Astrocyte (in vitro differentiated cells and primary cell): Measurements from ENCODE around the gene TENT4A. TPM values are rescaled to one million over a fixed set of nuclear protein-coding genes. Genes with fewer than 3 reads are reported as not detected.
"Not testable (repeated sequence)": the region's sequence is repeated elsewhere in the genome, so short reads cannot be mapped to it uniquely, and the experiment has no call there.

Experiments
- DNase-seq: peaks from one replicate; pipeline ENCODE4 v3.0.0-alpha.2; 2010; ENCODE audit warnings: low read depth
- FAIRE-seq: peaks from 2 replicates; lab custom pipeline; 2011; peaks lifted over from hg19 to GRCh38; lab: Jason Lieb, UNC
- H2AFZ ChIP-seq: 2 replicates; pipeline ENCODE4 v1.6.0; 2012; ENCODE audit warnings: low read depth, low read length, inconsistent platforms
- H3K27ac ChIP-seq: 2 replicates; pipeline ENCODE4 v1.5.1; 2011; ENCODE audit warnings: low read depth, low read length, inconsistent platforms
- H3K27me3 ChIP-seq: 2 replicates; pipeline ENCODE4 v1.6.0; 2011; ENCODE audit warnings: low read length, inconsistent platforms; ENCODE audit not compliant: insufficient read depth
- H3K36me3 ChIP-seq: 2 replicates; pipeline ENCODE4 v1.5.1; 2011; ENCODE audit warnings: low read length, inconsistent platforms; ENCODE audit not compliant: insufficient read depth
- H3K4me1 ChIP-seq: 2 replicates; pipeline ENCODE4 v1.5.1; 2011; ENCODE audit warnings: low read length, inconsistent platforms; ENCODE audit not compliant: insufficient read depth
- H3K4me2 ChIP-seq: 2 replicates; pipeline ENCODE4 v1.6.0; 2012; ENCODE audit warnings: low read length, inconsistent platforms
- H3K4me3 ChIP-seq: 2 replicates; pipeline ENCODE4 v1.5.1; 2011; ENCODE audit warnings: low read depth, mild to moderate bottlenecking, low read length, inconsistent platforms; ENCODE audit not compliant: insufficient read depth
- H3K79me2 ChIP-seq: 2 replicates; pipeline ENCODE4 v1.6.0; 2012; ENCODE audit warnings: mild to moderate bottlenecking, low read length, inconsistent platforms; ENCODE audit not compliant: insufficient read depth
- H3K9ac ChIP-seq: 2 replicates; pipeline ENCODE4 v1.6.0; 2012; ENCODE audit warnings: mild to moderate bottlenecking, low read length, inconsistent platforms
- H3K9me3 ChIP-seq: 2 replicates; pipeline ENCODE4 v1.5.1; 2012; ENCODE audit warnings: low read depth, mild to moderate bottlenecking, low read length, inconsistent platforms; ENCODE audit not compliant: insufficient read depth
- H4K20me1 ChIP-seq: 2 replicates; pipeline ENCODE4 v1.6.0; 2012; ENCODE audit warnings: low read length, inconsistent platforms; ENCODE audit not compliant: insufficient read depth
- H3K27ac Mint-ChIP-seq: one replicate; pipeline ENCODE4 v1.8.0; 2021; ENCODE audit warnings: mild to moderate bottlenecking, mixed read lengths; ENCODE audit not compliant: unreplicated experiment
- H3K27me3 Mint-ChIP-seq: one replicate; pipeline ENCODE4 v1.8.0; 2021; ENCODE audit warnings: low read depth, mixed read lengths; ENCODE audit not compliant: unreplicated experiment
- H3K36me3 Mint-ChIP-seq: one replicate; pipeline ENCODE4 v1.8.0; 2021; ENCODE audit warnings: low read depth, mixed read lengths; ENCODE audit not compliant: unreplicated experiment
- H3K4me1 Mint-ChIP-seq: one replicate; pipeline ENCODE4 v1.8.0; 2021; ENCODE audit warnings: low read depth, mixed read lengths; ENCODE audit not compliant: unreplicated experiment
- H3K4me3 Mint-ChIP-seq: one replicate; pipeline ENCODE4 v1.8.0; 2021; ENCODE audit warnings: mild to moderate bottlenecking, moderate library complexity, mixed read lengths; ENCODE audit not compliant: unreplicated experiment
- H3K9me3 Mint-ChIP-seq: one replicate; pipeline ENCODE4 v1.8.0; 2021; ENCODE audit warnings: mild to moderate bottlenecking, mixed read lengths; ENCODE audit not compliant: unreplicated experiment
- EZH2 ChIP-seq: IDR thresholded peaks from 2 replicates; pipeline ENCODE4 v1.6.1; 2012; ENCODE audit warnings: mild to moderate bottlenecking, low read length, inconsistent platforms; ENCODE audit not compliant: insufficient read depth
- total RNA-seq: library from RNA; stranded (reverse); gene quantifications from 2 replicates; pipeline ENCODE4 v1.2.1, GENCODE V29; 2021
- TF ChIP-seq, protein P1 (sequence below): IDR thresholded peaks from 2 replicates; pipeline ENCODE4 v1.5.1; 2011; ENCODE audit warnings: low read depth, mild to moderate bottlenecking, inconsistent platforms, low read length, moderate library complexity; ENCODE audit not compliant: insufficient read depth

Gene TENT4A
- total RNA-seq, 1 donor from 2014 or later, result 18.8 TPM

DNA sequence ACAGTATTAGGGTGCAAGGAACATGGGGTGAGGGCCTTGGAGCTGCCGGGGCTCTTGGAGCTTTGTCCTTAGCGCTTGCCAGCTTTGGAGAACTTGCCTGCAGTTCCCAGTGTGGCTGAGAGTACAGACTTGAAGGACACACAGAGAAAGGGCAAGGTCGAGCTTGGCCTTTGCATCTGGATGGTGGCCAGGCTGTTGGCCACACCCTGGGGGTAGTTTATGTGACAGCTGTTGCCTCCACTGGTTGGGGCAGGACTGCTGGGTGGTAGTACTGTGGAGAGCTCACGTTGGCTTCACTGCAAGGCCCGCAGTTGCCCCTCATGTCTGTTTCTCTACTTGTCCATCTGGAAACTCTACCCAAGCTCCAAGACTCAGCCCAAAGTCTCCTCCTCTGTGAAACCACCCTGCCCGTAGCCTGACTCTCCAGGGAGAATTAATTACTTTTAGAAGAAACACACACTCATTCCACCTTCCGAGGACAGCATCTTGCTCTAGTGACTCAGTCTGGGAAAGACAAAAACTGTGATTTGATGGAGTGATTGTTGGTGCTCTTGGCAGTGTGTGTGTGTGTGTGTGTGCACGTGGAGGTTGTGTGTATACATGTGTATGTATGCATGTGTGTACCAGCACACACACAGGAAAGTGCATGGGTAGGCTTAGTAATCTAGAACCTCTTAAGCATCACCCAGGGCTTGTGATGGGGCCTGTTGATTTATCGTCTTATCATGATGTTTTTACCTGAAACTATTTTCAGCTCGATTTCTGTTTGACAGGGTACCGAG is 57.8 kb downstream of the TENT4A start:
- Histone ChIP-seq H3K36me3 (no peaks in the 10 kb centered on the region), H3K4me2 (no peak overlapping the region), H2AFZ (no peak overlapping the region), H3K4me1 (peaks cover 7% of the 10 kb centered on the region), H3K9me3 (no peaks in the 10 kb centered on the region), H3K27me3 (no peaks in the 10 kb centered on the region), H3K79me2 (no peaks in the 10 kb centered on the region), H3K4me3 (no peak overlapping the region), H4K20me1 (no peaks in the 10 kb centered on the region), H3K27ac (no peak overlapping the region), H3K9ac (no peak overlapping the region)
- peaks cover 5% of the 10 kb centered on the region for H3K9me3 Mint-ChIP-seq
- FAIRE-seq (no peak), DNase-seq (no peak)
- H3K4me1 Mint-ChIP-seq, result peaks cover 3% of the 10 kb centered on the region
- H3K4me3 Mint-ChIP-seq, result no peak overlapping the region
- TF ChIP-seq EZH2, result no peak
- TF ChIP-seq, protein P1, sequence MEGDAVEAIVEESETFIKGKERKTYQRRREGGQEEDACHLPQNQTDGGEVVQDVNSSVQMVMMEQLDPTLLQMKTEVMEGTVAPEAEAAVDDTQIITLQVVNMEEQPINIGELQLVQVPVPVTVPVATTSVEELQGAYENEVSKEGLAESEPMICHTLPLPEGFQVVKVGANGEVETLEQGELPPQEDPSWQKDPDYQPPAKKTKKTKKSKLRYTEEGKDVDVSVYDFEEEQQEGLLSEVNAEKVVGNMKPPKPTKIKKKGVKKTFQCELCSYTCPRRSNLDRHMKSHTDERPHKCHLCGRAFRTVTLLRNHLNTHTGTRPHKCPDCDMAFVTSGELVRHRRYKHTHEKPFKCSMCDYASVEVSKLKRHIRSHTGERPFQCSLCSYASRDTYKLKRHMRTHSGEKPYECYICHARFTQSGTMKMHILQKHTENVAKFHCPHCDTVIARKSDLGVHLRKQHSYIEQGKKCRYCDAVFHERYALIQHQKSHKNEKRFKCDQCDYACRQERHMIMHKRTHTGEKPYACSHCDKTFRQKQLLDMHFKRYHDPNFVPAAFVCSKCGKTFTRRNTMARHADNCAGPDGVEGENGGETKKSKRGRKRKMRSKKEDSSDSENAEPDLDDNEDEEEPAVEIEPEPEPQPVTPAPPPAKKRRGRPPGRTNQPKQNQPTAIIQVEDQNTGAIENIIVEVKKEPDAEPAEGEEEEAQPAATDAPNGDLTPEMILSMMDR, result no peak
- no peaks in the 10 kb centered on the region for H3K27me3 Mint-ChIP-seq
- no peak overlapping the region for H3K27ac Mint-ChIP-seq
- peaks cover 18% of the 10 kb centered on the region for H3K36me3 Mint-ChIP-seq

DNA sequence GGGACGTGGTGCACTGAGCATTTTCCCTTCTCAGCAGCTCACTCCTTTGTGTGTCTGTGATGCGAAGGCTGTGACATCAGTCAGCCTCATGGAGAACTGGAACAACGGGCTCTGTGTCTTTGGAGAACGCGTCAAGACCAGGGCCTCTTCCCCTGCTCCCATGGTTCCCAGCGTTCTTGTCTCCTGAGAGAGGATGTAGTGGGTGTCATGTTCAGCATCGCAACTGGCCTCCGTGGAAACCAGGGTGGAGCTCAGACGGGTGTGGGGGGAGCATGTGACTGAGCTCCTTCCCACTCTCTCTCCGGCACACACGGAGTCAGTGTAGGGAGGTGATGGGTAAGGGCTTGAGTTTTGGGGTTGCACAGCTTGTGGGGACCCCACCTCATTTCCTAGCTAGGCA is 59.7 kb downstream of the TENT4A start:
- Histone ChIP-seq H3K9ac (no peak overlapping the region), H3K4me3 (no peak overlapping the region), H3K27me3 (no peaks in the 10 kb centered on the region), H4K20me1 (no peaks in the 10 kb centered on the region), H3K27ac (no peak overlapping the region), H3K9me3 (no peaks in the 10 kb centered on the region), H2AFZ (no peak overlapping the region), H3K4me2 (no peak overlapping the region), H3K79me2 (no peaks in the 10 kb centered on the region), H3K4me1 (no peaks in the 10 kb centered on the region), H3K36me3 (no peaks in the 10 kb centered on the region)
- peaks cover 21% of the 10 kb centered on the region for H3K36me3 Mint-ChIP-seq
- no peak overlapping the region for H3K27ac Mint-ChIP-seq
- peaks cover 3% of the 10 kb centered on the region for H3K4me1 Mint-ChIP-seq
- FAIRE-seq (no peak), DNase-seq (no peak)
- no peaks in the 10 kb centered on the region for H3K27me3 Mint-ChIP-seq
- H3K9me3 Mint-ChIP-seq, result peaks cover 5% of the 10 kb centered on the region
- no peak overlapping the region for H3K4me3 Mint-ChIP-seq
- TF ChIP-seq, protein P1, result no peak
- no peak for TF ChIP-seq EZH2

DNA sequence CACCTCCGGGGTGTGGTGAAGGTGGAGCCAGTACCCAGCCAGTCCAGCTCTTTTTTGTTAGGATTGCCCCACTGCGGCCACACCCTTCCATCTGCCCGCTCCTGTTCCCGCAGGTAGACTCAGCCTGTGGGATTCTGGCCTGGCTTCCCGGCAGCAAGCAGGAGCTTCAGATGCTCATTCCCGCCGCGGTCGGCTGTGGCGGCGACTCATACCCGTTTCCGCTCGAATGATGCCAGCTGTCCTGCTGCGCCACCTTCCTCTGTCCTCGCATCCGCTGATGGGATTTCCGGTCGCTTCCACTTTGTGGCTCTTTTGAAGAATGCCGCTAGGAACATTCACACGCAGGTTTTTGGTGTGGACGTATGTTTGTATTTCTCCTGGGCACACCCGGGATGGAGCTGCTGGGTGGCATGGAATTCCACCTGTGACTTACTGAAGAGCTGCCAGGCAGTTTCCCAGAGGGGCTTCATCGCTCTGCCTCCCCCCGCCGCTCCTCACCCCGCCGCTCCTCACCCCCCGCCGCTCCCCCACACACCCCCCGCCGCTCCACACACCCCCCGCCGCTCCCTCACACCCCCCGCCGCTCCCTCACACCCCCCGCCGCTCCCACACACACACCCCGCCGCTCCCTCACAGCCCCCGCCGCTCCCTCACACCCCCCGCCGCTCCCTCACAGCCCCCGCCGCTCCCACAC is 60.3 kb downstream of the TENT4A start:
- no peaks in the 10 kb centered on the region for H3K9me3 ChIP-seq
- H3K79me2 ChIP-seq, result no peaks in the 10 kb centered on the region
- no peak overlapping the region for H2AFZ ChIP-seq
- no peak overlapping the region for H3K27ac ChIP-seq
- peaks cover 3% of the 10 kb centered on the region for H3K4me1 Mint-ChIP-seq
- peaks cover 6% of the 10 kb centered on the region for H3K9me3 Mint-ChIP-seq
- no peak overlapping the region for H3K4me3 ChIP-seq
- DNase-seq, result no peak
- H3K4me2 ChIP-seq, result no peak overlapping the region
- TF ChIP-seq, protein P1, result no peak
- TF ChIP-seq EZH2, result no peak
- peaks cover 20% of the 10 kb centered on the region for H3K36me3 Mint-ChIP-seq
- no peak overlapping the region for H3K4me3 Mint-ChIP-seq
- no peaks in the 10 kb centered on the region for H3K4me1 ChIP-seq
- H4K20me1 ChIP-seq, result no peaks in the 10 kb centered on the region
- no peak for FAIRE-seq
- no peaks in the 10 kb centered on the region for H3K36me3 ChIP-seq
- H3K27ac Mint-ChIP-seq, result peak overlapping the region; percentile 26
- H3K27me3 ChIP-seq, result no peaks in the 10 kb centered on the region
- H3K27me3 Mint-ChIP-seq, result no peaks in the 10 kb centered on the region
- no peak overlapping the region for H3K9ac ChIP-seq

DNA sequence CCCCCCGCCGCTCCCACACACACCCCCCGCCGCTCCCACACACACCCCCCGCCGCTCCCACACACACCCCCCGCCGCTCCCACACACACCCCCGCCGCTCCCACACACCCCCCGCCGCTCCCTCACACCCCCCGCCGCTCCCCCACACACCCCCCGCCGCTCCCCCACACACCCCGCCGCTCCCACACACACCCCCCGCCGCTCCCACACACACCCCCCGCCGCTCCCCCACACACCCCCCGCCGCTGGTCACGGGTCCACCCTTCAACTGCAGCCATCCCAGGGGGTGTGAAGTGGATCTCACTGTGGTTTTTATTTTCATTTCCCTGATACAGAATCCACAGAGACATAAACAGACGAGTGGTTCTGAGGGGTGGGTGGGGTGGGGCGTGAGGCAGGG is 61.0 kb downstream of the TENT4A start:
- H3K27ac ChIP-seq, H3K9me3 ChIP-seq, H3K4me3 ChIP-seq, H4K20me1 ChIP-seq, H3K27me3 ChIP-seq, H3K9me3 Mint-ChIP-seq, FAIRE-seq, H3K36me3 ChIP-seq, H3K27me3 Mint-ChIP-seq, H3K4me1 Mint-ChIP-seq, H3K9ac ChIP-seq, H3K4me1 ChIP-seq, H3K4me3 Mint-ChIP-seq, DNase-seq, H3K79me2 ChIP-seq, H3K27ac Mint-ChIP-seq, H2AFZ ChIP-seq, H3K4me2 ChIP-seq: not testable (repeated sequence)
- peaks cover 22% of the 10 kb centered on the region for H3K36me3 Mint-ChIP-seq
